Inferior parietal cortex (tissue), 1 donor: ENCODE results near the gene EIF5A2.
"Not testable (repeated sequence)": the region's sequence is repeated elsewhere in the genome, so short reads cannot be mapped to it uniquely, and the experiment has no call there.

ENCODE experiments used
- DNase-seq: peaks from one replicate; pipeline ENCODE4 v3.0.0-alpha.2; 2016; ENCODE audit errors: extremely low spot score

The EIF5A2 gene

DNA sequence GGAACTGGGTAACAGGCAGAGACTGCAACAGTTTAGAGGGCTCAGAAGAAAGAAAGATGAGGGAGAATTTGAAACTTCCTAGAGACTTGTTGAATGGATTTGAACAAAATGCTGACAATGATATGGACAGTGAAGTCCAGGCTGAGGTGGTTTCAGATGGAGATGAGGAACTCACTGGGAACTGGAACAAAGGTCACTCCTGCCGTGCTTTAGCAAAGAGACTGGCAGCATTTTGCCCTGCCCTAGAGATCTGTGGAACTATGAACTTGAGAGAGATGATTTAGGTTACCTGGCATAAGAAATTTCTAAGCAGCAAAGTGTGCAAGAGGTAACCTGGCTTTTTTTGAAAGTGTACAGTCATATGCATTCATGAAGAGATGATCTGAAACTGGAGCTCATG lies 11.7 kb downstream of the EIF5A2 start:
- no peak for DNase-seq

DNA sequence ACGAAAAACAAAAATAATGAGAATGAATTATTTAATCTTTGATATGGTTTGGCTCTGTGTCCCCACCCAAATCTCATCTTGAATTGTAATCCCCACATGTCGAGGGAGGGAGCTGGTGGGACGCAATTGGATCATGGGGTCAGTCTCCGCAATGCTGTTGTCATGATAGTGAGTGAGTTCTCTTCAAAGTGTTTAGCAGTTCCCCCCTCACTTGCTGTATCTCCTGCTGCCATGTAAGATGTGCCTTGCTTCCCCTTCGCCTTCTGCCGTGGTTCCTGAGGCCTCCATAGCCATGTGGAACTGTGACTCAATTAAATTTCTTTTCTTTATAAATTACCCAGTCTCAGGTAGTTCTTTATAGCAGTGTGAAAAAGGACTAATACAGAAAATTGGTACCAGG lies 12.1 kb downstream of the EIF5A2 start:
- not testable (repeated sequence) for DNase-seq

DNA sequence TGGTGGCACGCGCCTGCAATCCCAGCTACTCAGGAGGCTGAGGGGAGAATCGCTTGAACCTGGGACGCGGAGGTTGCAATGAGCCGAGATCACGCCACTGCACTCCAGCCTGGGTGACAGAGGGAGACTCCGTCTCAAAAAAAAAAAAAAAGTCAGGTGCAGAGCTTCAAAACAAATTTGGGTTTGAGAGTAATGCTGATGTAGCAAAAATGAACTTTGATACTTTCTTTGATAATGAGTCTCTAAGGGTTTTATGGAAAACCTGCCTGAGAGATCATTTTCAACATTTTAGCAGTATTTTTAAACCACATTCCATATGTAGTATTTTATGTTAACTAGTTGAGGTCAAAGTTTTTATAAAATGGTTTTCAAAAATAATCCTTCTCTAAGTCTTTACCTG lies 14.5 kb downstream of the EIF5A2 start:
- no peak for DNase-seq

DNA sequence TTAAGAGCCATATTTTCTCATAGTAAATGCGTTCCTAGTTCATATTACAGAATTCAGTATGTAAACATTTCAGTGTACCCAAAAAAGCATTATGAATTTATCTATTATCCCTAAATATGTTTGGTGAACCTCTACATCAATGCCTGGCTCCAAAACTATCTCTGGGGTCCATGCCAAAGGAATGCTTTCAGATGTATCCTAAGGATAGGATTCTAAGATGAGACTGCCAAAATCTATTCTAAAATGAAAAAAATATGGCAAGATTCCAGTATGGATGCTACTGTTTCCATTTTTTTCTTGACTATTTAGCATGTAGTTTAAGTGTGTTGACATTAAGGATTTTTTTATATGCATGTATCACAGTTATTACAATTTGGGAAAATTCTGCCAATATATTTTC lies 18.8 kb downstream of the EIF5A2 start:
- DNase-seq = no peak

DNA sequence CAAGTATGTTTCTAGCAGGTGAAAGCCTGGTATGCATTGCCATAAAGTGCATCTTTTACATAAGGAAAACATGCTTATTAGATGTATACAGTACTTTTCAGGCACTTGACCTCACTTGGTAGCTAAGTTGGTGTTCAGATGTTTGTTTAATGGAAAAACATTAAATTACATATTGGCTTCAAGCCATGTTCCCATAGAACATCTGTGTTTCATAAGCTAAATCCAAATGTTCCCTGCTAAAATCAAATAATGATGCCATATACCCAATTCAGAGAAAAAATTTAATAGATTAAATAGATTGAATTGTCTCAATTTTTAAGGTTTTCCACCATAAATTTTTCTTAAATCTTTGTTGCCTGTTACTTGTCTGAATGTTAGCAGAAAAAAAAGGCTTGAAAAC lies 19.3 kb downstream of the EIF5A2 start:
- DNase-seq = no peak

DNA sequence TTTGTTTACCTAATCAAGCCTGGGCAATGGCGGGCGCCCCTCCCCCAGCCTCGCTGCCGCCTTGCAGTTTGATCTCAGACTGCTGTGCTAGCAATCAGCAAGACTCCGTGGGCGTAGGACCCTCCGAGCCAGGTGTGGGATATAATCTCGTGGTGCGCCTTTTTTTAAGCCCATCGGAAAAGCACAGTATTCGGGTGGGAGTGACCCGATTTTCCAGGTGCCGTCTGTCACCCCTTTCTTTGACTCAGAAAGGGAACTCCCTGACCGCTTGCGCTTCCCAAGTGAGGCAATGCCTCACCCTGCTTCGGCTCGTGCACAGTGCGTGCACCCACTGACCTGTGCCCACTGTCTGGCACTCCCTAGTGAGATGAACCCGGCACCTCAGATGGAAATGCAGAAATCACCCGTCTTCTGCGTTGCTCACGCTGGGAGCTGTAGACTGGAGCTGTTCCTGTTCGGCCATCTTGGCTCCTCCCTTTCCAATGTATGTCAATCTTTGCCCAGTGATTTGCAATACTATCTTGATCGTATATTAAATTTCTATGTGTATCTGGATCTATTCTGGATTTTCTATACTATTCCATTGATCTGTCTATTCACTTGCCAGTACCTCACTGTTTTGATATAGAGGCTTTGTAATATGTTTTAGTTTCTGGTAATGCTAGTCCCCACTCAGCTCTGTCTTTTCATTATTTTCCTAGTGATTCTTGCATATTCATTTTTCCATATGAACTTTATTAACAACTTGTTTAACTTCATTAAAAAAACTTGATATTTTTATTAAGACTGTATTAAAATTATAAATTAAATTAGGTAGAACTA lies 24.1 kb downstream of the EIF5A2 start:
- DNase-seq = not testable (repeated sequence)

DNA sequence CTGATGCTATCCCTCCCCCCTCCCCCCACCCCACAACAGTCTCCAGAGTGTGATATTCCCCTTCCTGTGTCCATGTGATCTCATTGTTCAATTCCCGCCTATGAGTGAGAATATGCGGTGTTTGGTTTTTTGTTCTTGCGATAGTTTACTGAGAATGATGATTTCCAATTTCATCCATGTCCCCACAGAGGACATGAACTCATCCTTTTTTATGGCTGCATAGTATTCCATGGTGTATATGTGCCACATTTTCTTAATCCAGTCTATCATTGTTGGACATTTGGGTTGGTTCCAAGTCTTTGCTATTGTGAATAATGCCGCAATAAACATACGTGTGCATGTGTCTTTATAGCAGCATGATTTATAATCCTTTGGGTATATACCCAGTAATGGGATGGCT lies 29.7 kb downstream of the EIF5A2 start:
- not testable (repeated sequence) for DNase-seq

DNA sequence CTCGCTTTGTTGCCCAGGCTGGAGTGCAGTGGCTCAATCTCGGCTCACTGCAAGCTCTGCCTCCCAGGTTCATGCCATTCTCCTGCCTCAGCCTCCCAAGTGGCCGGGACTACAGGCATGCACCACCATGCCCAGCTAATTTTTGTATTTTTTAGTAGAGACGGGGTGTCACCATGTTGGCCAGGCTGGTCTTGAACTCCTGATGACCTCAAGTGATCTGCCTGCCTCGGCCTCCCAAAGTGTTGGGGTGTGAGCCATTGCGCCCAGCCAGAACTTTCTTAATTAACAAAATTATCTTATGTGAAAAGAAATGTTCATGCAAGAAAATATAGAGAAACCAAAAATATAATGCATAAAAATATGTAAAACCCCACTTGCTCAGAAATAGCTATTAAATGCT lies 31.1 kb downstream of the EIF5A2 start:
- not testable (repeated sequence) for DNase-seq

DNA sequence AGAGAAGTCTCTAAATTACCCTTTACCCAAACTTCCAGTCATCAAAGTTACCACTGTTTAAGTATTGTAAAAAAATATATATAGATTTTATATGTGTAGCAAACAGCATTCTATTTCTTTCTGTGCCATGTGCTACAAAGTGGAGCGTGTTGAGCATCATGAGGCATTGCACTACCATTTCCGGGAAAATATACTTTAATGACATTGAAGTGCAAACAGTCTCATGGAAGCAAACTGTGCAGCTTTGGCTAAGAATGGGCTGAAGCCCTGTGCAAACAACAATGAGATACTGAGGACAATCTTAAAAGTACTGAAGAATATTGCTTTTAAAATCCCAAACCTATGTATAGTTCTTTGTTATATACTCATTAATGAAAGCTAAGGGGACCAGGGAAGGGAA lies 31.9 kb downstream of the EIF5A2 start:
- no peak for DNase-seq

DNA sequence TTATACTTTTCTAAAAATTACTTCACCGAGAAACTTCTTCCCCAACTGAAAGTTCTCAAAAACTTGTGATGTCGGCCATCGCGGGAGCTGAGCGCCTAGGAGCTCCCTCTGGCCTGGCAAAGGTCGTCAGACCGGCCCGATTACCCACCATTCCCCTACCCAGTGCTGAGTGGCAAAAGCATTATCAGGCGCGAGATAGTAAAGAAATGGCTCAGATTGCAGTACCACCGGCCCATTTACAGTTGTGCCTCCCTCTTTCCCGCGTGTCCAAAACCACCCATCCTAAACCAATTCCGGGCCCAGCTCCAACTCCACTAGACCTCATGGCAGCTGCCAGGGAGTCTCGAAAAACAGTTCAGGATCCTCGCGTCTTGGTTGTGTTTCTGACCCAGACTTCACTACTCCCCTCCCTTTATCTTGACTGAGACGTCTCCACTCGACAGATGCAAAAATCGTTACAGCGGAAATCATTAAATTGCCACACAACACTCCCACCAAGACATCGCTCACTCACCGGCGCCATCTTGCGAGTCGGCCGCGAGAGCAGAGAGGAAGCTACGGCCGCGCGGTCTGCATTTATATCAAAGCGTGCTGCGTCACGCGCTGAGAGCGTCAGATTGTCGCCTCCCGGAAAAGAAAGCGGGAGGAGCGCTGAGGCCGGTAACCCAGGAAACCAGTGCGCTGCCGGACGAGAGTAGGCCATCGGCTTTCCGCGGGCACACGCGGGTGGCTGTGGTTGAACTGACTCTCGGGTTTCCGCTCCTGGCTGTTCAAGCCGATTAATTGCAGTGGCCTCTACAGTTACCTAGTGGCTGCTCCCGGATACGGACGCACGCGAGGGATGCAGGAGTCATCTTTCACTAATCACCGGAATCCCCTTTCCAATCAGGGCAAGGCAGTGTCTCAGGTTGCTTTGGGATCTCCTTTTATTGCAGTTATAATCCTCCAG lies 38.5 kb downstream of the EIF5A2 start, which contains the start of gene RPL22L1:
Gene RPL22L1, minus strand, starts transcription at position 551 of the 949 bp plus-strand sequence. Its CDS starts 28 bp downstream, at position 523.
- DNase-seq = peak; percentile 97

DNA sequence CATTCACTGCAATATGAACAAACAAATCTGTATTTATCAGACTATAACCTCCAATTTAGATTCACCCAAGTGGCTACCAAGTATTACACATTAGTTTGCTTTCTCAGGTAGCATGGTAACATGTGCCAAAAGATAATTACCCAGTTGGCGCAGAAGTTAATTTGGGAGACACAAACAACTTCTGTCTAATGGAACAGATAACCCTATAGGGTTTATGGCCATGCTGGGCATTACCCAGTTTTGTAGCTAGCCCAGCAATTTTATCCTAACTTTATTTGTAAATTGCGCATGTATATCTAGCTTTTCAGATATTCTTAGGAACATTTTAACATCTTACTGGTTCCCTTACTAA lies 39.2 kb downstream of the EIF5A2 start:
- DNase-seq = no peak

DNA sequence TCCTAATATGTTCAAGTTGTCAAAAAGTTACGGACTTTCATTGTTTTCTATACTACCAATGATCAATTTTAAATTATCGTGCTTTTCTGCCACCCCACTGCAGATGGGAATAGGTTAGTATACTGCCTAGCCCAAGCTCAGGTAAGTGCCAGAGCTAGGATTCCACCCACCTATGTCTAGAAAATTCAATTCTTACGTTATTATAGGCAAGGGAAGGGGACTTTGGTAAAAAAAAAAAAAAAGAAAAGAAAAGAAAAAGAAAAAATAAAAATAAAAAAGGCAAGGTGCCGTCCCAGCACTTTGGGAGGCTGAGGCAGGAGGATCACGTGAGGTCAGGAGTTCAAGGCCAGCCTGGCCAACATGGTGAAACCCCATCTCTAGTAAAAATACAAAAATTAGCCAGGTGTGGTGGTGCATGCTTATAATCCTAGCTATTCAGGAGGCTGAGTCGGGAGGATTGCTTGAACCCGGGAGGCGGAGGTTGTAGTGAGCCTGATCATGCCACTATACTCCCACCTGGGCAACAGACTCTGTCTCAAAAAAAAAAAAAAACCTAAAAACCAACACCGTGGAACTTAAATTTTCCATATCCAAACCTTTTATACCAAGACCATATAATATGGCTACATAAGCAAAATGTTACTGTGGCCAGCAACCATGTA lies 39.7 kb downstream of the EIF5A2 start:
- DNase-seq = no peak

DNA sequence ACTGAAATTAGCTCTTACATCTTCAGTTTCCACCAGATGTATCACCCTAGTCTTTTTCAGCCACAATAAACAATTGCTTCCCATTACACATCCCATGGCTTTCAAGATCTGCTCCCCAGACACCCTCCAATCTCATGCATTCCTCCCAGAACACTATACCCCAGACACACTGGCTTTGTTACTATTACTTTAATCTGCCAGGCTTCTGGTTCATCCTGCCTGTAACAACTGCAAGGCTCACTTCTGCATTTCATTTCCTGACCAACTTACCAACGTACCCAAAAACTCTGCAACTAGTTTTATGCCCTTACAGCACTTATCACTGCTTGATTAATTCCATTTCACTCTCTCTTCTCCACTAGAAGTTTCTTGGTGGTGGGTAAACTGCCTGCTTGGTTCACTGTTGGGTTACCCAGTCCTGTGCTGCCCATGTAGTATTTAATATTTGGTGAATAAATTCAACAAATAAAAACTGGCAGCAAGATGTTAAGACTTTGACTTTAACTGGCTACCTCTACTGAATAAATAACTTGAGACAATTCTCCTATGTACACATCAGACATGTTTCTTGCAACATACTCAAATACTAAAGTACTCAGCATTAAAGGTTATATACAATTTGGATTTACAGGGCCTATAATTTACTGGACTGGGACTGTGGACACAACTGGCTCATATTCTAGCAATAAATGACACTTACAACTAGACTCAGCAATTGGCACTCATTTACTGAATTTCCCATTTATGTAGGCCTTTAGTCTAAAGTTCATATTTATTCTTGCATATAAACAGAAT lies 41.1 kb downstream of the EIF5A2 start:
- no peak for DNase-seq

DNA sequence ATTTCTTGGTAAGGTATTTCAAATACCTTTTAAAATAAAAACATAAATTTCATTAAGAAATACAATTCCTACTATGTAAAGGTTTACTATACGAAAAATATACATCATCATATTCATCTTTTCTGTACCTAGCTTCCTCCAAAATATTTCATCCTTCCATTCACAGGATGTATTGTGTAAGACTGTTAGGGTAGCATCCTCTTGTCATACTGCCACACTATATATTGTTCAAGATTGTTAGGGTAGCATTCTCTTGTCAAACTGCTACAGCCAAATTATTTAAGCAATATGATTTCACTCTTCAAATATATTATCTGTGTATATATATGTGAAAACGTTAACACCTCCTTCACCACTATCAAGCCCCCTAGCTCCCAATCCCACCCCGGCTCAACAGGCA lies 41.9 kb downstream of the EIF5A2 start:
- no peak for DNase-seq

DNA sequence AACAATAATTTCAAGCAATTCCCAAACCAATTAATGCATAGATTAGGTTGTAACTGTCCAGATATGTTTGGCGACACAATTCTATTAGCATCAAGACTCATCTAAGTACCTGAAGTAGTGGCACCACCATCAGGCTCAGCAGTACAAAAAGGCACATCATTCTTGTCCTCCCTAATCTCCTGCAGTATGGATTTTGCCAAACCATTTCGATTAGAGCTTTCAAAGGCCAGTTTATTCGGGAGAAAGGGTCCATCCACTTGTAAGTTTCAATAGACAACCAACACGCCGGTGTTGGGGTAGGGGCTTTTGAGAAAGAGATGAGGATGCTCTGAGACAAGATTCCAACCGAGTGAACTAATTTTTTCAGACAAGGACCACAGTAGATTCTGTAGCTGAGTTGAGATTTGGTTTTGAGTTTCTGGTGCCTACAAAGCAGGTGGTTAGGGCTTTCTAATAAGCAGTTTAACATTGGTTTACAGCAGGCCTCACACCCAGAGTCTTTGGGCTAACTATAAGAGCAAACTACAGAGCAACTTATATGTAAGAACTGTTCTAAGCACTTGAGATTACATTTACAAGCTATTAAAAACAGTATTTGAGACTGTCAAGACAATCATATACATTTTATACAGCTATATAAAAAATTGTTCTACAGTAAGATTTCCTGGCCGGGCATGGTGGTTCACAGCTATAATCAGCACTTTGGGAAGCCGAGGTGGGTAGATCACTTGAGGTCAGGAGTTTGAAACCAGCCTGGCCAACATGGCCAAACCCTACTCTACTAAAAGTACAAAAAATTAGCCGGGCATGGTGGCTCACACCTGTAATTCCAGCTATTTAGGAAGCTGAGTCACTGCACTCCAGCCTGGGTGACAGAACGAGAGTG lies 43.0 kb downstream of the EIF5A2 start:
- DNase-seq = no peak

DNA sequence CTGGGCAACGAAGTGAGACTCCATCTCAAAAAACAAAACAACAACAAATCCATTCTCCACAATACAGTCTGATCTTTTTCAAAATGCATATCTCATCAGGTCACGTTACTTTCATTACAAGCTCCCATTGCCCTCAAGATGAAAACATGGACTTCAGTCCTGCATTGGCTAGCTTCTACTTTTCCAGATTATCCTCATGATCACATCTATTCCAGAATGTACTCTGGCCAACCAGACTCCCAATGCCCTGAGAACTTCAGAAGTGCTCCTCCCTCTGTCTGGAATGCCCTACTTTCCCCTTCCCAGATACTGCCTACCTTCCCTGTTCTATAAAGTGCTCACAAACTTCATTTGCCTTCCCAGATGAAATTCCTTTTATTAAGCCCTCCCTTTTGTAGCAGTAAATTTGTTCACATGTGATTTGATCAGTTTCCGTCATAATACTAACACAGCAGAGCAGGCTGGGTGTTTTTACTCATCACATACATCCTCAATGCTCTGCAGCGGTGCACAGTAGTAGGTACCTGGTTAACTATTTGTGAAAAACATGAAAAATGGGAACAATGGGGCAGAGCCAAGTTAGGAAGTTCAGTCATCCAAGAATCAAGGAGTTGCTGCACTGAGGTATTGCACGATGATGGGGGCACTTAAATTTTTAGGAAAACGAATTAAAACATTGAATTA lies 43.8 kb downstream of the EIF5A2 start:
- DNase-seq = no peak

DNA sequence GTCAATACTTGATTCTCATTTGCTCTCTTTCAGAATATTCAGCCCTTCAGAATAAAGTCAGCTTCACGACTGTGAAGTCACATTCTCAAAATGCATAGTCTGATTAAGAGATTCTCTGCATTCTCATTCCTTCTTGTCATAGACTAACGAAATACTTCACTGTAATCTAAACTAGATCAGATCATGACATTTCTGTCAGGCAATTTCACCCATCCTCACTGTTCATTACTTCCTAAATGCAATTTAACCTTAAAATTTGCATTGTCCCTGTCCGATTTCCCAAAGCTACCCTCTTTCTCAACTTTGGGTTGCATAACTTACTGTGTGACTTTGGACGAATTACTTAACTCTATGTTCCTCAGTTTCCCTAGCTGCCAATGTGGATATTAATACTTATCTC lies 44.6 kb downstream of the EIF5A2 start:
- DNase-seq = no peak

DNA sequence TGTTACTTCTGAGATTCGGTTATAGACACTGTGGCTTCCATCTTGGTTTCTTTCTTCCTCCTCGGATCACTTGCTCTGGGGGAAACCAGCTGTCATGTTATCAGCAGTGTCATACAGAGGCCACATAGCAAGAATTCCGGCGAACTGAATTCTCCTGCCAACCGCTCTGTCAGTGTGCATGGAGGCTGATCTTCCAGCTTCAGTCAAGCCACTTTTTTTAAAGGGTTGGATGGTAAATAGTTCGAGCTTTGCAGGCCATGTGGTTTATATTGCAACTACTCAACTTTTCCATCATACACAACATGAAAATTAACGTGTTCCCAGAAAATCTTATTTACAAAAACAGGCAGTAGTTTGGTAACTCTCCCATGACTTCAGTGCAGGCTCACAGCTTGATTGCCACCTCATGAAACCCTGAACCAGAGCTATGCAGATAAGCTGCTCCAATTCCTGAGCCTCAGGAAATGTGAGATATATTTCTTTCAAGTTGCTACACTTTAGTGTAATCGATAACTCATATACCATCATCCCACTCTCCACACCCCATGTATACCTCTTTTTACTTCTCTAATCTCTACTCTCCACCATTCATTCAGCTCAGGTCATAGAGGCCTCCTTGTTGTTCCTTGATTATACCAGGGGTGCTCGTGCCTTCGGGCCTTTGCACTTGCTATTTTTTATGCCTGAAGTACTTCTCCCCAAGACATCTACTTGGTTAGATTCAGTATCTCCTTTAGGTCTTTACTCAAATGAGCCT lies 45.6 kb downstream of the EIF5A2 start:
- DNase-seq = no peak

DNA sequence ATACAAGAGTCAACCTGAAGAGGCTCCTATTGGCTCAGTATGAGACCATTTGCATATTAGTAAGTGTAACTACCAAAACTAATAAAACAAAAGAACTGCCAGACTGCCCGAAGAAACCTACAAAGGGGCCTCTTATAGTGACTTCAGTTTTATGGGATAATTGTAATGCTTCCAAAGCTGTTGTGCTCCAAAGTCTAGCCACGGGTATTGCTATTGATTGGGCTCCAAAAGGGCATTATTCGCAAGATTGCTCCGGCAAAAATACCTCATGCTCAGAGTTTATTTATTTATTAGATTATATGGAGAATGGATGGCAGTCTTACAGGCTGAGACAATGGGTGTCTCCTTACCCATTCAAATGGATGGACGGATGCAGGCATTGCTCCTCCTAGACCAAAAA lies 49.8 kb downstream of the EIF5A2 start:
- no peak for DNase-seq
